HepG2 (cell line): ENCODE data around the gene C2orf74. TPM values are rescaled to one million over a fixed set of nuclear protein-coding genes. Genes with fewer than 3 reads are reported as not detected.

Source experiments
- BCL6 ChIP-seq: IDR thresholded peaks from 2 replicates; pipeline ENCODE4 v1.6.1; 2016; ENCODE audit warnings: missing genetic modification reagents, missing compliant biosample characterization
- CC2D1A ChIP-seq: sonication (generic); formaldehyde crosslinking; IDR thresholded peaks from 2 replicates; pipeline ENCODE4 v1.8.1; 2023; ENCODE audit warnings: mild to moderate bottlenecking, missing genetic modification reagents
- E2F2 ChIP-seq: sonication (generic); formaldehyde crosslinking; IDR thresholded peaks from 2 replicates; pipeline ENCODE4 v1.4.0; 2020; ENCODE audit warnings: missing genetic modification reagents, borderline replicate concordance
- EEA1 ChIP-seq: sonication (generic); formaldehyde crosslinking; IDR thresholded peaks from 2 replicates; pipeline ENCODE4 v1.5.1; 2020; ENCODE audit warnings: mild to moderate bottlenecking, missing genetic modification reagents, borderline replicate concordance
- EHMT2 ChIP-seq: fragments of 200-600 bp; sonication (generic); IDR thresholded peaks from 2 replicates; pipeline ENCODE4 v1.7.0; 2017; ENCODE audit warnings: antibody characterized with exemption, low read depth, low read length, borderline replicate concordance
- IRX3 ChIP-seq: sonication (generic); formaldehyde crosslinking; IDR thresholded peaks from 2 replicates; pipeline ENCODE4 v1.8.1; 2023; ENCODE audit warnings: mild to moderate bottlenecking, low read depth, missing genetic modification reagents, borderline replicate concordance
- MEIS1 ChIP-seq: sonication (generic); formaldehyde crosslinking; IDR thresholded peaks from 2 replicates; pipeline ENCODE4 v1.9.0; 2021; ENCODE audit warnings: mild to moderate bottlenecking, missing genetic modification reagents, moderate library complexity, borderline replicate concordance
- PHF8 ChIP-seq: sonication (generic); formaldehyde crosslinking; IDR thresholded peaks from 2 replicates; pipeline ENCODE4 v1.5.0; 2020; ENCODE audit warnings: missing genetic modification reagents
- PLSCR1 ChIP-seq: sonication (generic); formaldehyde crosslinking; IDR thresholded peaks from 2 replicates; pipeline ENCODE4 v1.5.0; 2020; ENCODE audit warnings: missing genetic modification reagents, mild to moderate bottlenecking, borderline replicate concordance
- RFX1 ChIP-seq: fragments of 450-650 bp; IDR thresholded peaks from 2 replicates; pipeline ENCODE4 v1.6.1; 2017
- SMARCE1 ChIP-seq: fragments of 450-650 bp; IDR thresholded peaks from 2 replicates; pipeline ENCODE4 v1.6.1; 2017; ENCODE audit warnings: borderline replicate concordance
- ZFP37 ChIP-seq: sonication (generic); formaldehyde crosslinking; IDR thresholded peaks from 2 replicates; pipeline ENCODE4 v1.4.0; 2020; ENCODE audit warnings: missing genetic modification reagents, borderline replicate concordance
- ZFP90 ChIP-seq: sonication (generic); formaldehyde crosslinking; IDR thresholded peaks from 2 replicates; pipeline ENCODE4 v1.8.0; 2022; ENCODE audit warnings: missing genetic modification reagents, mild to moderate bottlenecking, inconsistent platforms, borderline replicate concordance
- ZNF20 ChIP-seq: sonication (generic); formaldehyde crosslinking; IDR thresholded peaks from 2 replicates; pipeline ENCODE4 v1.4.0; 2020; ENCODE audit warnings: mild to moderate bottlenecking, moderate library complexity, missing genetic modification reagents
- ZNF260 ChIP-seq: sonication (generic); formaldehyde crosslinking; IDR thresholded peaks from 2 replicates; pipeline ENCODE4 v1.4.0; 2020; ENCODE audit warnings: missing genetic modification reagents, low read depth, mild to moderate bottlenecking, borderline replicate concordance
- ZNF674 ChIP-seq: sonication (generic); formaldehyde crosslinking; IDR thresholded peaks from 2 replicates; pipeline ENCODE4 v1.5.0; 2020; ENCODE audit warnings: low read depth, mild to moderate bottlenecking, missing genetic modification reagents
- ZNF737 ChIP-seq: sonication (generic); formaldehyde crosslinking; IDR thresholded peaks from 2 replicates; pipeline ENCODE4 v1.5.0; 2020; ENCODE audit warnings: missing genetic modification reagents, mild to moderate bottlenecking, borderline replicate concordance
- polyA plus RNA-seq, 8 experiments: library from polyadenylated mRNA; depleted of rRNA in 3 of 8; stranded (reverse) in 7 of 8; unstranded in 1 of 8; fragments of >200 nt; fragmentation: Illumina TruSeq in 4 of 8; extraction: Trizol in 4 of 8; gene quantifications; 2 replicates each; pipeline versions ENCODE4 v1.2.1 to v1.2.3, GENCODE V29; 2011 to 2016; ENCODE audit warnings: low read depth in 4 of 8, missing spikeins in 1 of 8, mixed read lengths in 1 of 8; ENCODE audit not compliant: insufficient read depth in 1 of 8
- total RNA-seq, 5 experiments: library from RNA; depleted of rRNA; stranded (reverse); fragments of >200 nt; fragmentation: Illumina TruSeq; extraction: Trizol; gene quantifications; 2 replicates each; pipeline ENCODE4 v1.2.3, GENCODE V29; 2016; ENCODE audit warnings: low read depth in 1 of 5
- TF ChIP-seq, protein P1 (sequence below): sonication (generic); formaldehyde crosslinking; IDR thresholded peaks from 2 replicates; pipeline ENCODE4 v1.8.0; 2022; ENCODE audit warnings: missing genetic modification reagents, mild to moderate bottlenecking, inconsistent platforms, borderline replicate concordance
- TF ChIP-seq, protein P2 (sequence below): sonication (generic); formaldehyde crosslinking; IDR thresholded peaks from 2 replicates; pipeline ENCODE4 v1.9.0; 2021; ENCODE audit warnings: missing genetic modification reagents, borderline replicate concordance

The C2orf74 gene
- total and polyA plus RNA-seq, 2 of the 13 experiments (the other 11 are each of a cell fraction or from before 2014, with no cell fraction given) = 10.6 to 13.8 TPM

- no peak for TF ChIP-seq EHMT2
- TF ChIP-seq, protein P1, sequence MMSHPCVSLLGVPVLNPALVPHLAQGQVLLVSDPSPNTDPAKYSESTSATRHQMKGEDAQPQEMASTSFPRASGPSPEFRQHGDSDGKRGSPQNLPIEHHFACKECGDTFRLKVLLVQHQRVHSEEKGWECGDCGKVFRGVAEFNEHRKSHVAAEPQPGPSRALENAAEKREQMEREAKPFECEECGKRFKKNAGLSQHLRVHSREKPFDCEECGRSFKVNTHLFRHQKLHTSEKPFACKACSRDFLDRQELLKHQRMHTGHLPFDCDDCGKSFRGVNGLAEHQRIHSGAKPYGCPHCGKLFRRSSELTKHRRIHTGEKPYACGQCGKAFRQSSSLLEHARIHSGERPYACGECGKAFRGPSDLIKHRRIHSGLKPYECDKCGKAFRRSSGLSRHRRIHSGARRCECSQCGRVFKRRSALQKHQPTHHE (CRISPR knock-in tag) = peak; percentile 84; the same call in 1 of the 2 replicates
- TF ChIP-seq ZNF737 (CRISPR knock-in tag) = no peak; the same call in 1 of the 2 replicates
- TF ChIP-seq EEA1 = peak; percentile 98
- peak; percentile 83 for TF ChIP-seq BCL6
- no peak for TF ChIP-seq ZNF20
- TF ChIP-seq SMARCE1 = no peak
- TF ChIP-seq ZFP37 = peak; percentile 78; the same call in 1 of the 2 replicates
- TF ChIP-seq ZNF260 (CRISPR knock-in tag) = no peak
- TF ChIP-seq E2F2 (CRISPR knock-in tag) = peak; percentile 76; the same call in 1 of the 2 replicates
- TF ChIP-seq ZFP90 (CRISPR knock-in tag) = no peak
- TF ChIP-seq MEIS1 (CRISPR knock-in tag) = no peak; the same call in 1 of the 2 replicates
- peak; percentile 56; the same call in 1 of the 2 replicates for TF ChIP-seq PLSCR1
- no peak for TF ChIP-seq ZNF674 (CRISPR knock-in tag)
- TF ChIP-seq CC2D1A (CRISPR knock-in tag) = 0 out of 2 replicates have a peak, but pooled peaks have one; percentile 59
- TF ChIP-seq PHF8 = peak; percentile 99
- peak; percentile 88 for TF ChIP-seq IRX3 (CRISPR knock-in tag)
- TF ChIP-seq RFX1 = no peak
- TF ChIP-seq, protein P2, sequence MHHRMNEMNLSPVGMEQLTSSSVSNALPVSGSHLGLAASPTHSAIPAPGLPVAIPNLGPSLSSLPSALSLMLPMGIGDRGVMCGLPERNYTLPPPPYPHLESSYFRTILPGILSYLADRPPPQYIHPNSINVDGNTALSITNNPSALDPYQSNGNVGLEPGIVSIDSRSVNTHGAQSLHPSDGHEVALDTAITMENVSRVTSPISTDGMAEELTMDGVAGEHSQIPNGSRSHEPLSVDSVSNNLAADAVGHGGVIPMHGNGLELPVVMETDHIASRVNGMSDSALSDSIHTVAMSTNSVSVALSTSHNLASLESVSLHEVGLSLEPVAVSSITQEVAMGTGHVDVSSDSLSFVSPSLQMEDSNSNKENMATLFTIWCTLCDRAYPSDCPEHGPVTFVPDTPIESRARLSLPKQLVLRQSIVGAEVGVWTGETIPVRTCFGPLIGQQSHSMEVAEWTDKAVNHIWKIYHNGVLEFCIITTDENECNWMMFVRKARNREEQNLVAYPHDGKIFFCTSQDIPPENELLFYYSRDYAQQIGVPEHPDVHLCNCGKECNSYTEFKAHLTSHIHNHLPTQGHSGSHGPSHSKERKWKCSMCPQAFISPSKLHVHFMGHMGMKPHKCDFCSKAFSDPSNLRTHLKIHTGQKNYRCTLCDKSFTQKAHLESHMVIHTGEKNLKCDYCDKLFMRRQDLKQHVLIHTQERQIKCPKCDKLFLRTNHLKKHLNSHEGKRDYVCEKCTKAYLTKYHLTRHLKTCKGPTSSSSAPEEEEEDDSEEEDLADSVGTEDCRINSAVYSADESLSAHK (CRISPR knock-in tag) = 0 out of 2 replicates have a peak, but pooled peaks have one; percentile 55
These were observed 15.1 kb downstream of the C2orf74 start (continued) for GRCh38 chr2:61176755-61177726.
